ENCODE results near the gene SH3GL1. TPM values are rescaled to one million over a fixed set of nuclear protein-coding genes. Genes with fewer than 3 reads are reported as not detected.

The SH3GL1 gene
- total RNA-seq, 1 donor from 2014 or later, result 56.9 TPM

GRCh38 chr19:4313847-4314490 lies 86.4 kb downstream of the SH3GL1 start:
- no peak for DNase-seq (ENCODE audit: low spot score)

Other genes starting within 250 kb of the SH3GL1 start
- gene CREB3L3, start 246.9 kb downstream of the SH3GL1 start, total RNA-seq, result 0.55 TPM
- 28.3 TPM for gene SIRT6, start 218.0 kb downstream of the SH3GL1 start, total RNA-seq
- gene ANKRD24, start 217.9 kb downstream of the SH3GL1 start, total RNA-seq, result 3.4 TPM
- 5.6 TPM for gene EBI3, start 171.0 kb downstream of the SH3GL1 start, total RNA-seq
- 19.5 TPM for gene YJU2, start 153.5 kb downstream of the SH3GL1 start, total RNA-seq
- not detected for gene SHD, start 121.3 kb downstream of the SH3GL1 start, total RNA-seq
- 0.98 TPM for gene TMIGD2, start 98.2 kb downstream of the SH3GL1 start, total RNA-seq
- gene FSD1, start 95.9 kb downstream of the SH3GL1 start, total RNA-seq, result 1.3 TPM
- 37.8 TPM for gene STAP2, start 61.7 kb downstream of the SH3GL1 start, total RNA-seq
- gene MPND, start 57.0 kb downstream of the SH3GL1 start, total RNA-seq, result 26.1 TPM
- 8.3 TPM for gene CHAF1A, start 2.1 kb upstream of the SH3GL1 start, total RNA-seq
- 134 TPM for gene UBXN6, start 57.2 kb upstream of the SH3GL1 start, total RNA-seq
- 54.4 TPM for gene HDGFL2, start 71.8 kb upstream of the SH3GL1 start, total RNA-seq
- 36.4 TPM for gene PLIN4, start 117.9 kb upstream of the SH3GL1 start, total RNA-seq
- gene PLIN5, start 134.7 kb upstream of the SH3GL1 start, total RNA-seq, result 13.6 TPM
- 16.2 TPM for gene LRG1, start 139.5 kb upstream of the SH3GL1 start, total RNA-seq
- gene SEMA6B, start 159.1 kb upstream of the SH3GL1 start, total RNA-seq, result 5.0 TPM
- 7.3 TPM for gene TNFAIP8L1, start 239.0 kb upstream of the SH3GL1 start, total RNA-seq